Measurements from ENCODE around the gene GMPR2. TPM values are rescaled to one million over a fixed set of nuclear protein-coding genes. Genes with fewer than 3 reads are reported as not detected.

GMPR2 gene
- total and polyA plus RNA-seq, 2 of the 13 experiments (the other 11 are each of a cell fraction or from before 2014, with no cell fraction given) = 210 to 273 TPM

DNA sequence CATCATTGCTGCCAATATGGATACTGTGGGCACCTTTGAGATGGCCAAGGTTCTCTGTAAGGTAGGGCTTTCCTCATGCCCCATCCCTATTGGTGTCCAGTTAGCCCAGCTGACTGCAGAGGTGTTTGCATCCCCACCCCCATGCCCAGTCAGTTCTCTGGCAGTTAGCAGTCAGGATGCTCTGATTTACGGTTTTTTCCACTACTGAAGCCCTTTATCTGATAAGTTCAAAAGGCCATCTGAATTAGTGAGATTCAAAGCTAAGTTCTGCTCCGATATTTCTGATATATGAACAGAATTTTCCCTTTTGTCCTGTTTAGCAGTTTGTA lies 773 bp downstream of the GMPR2 start (continued):
- 0 out of 2 replicates have a peak, but pooled peaks have one; percentile 4 for TF ChIP-seq ETV6 (CRISPR knock-in tag; conservative IDR thresholded peaks at IDR 0.05)
- no peak for TF ChIP-seq SOX5 (CRISPR knock-in tag; IDR thresholded peaks at IDR 0.05; ENCODE audit: borderline replicate concordance)
- no peak for TF ChIP-seq RAD51 (IDR thresholded peaks at IDR 0.05; ENCODE audit: borderline replicate concordance)
- no peak for TF ChIP-seq ZNF737 (CRISPR knock-in tag; IDR thresholded peaks at IDR 0.05; ENCODE audit: borderline replicate concordance)
- no peak for TF ChIP-seq ZNF83 (CRISPR knock-in tag; IDR thresholded peaks at IDR 0.05; ENCODE audit: borderline replicate concordance)
- TF ChIP-seq, protein P1, sequence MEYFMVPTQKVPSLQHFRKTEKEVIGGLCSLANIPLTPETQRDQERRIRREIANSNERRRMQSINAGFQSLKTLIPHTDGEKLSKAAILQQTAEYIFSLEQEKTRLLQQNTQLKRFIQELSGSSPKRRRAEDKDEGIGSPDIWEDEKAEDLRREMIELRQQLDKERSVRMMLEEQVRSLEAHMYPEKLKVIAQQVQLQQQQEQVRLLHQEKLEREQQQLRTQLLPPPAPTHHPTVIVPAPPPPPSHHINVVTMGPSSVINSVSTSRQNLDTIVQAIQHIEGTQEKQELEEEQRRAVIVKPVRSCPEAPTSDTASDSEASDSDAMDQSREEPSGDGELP (IDR thresholded peaks at IDR 0.05; ENCODE audit: borderline replicate concordance, low read depth) = peak; percentile 94
- TF ChIP-seq, protein P2, sequence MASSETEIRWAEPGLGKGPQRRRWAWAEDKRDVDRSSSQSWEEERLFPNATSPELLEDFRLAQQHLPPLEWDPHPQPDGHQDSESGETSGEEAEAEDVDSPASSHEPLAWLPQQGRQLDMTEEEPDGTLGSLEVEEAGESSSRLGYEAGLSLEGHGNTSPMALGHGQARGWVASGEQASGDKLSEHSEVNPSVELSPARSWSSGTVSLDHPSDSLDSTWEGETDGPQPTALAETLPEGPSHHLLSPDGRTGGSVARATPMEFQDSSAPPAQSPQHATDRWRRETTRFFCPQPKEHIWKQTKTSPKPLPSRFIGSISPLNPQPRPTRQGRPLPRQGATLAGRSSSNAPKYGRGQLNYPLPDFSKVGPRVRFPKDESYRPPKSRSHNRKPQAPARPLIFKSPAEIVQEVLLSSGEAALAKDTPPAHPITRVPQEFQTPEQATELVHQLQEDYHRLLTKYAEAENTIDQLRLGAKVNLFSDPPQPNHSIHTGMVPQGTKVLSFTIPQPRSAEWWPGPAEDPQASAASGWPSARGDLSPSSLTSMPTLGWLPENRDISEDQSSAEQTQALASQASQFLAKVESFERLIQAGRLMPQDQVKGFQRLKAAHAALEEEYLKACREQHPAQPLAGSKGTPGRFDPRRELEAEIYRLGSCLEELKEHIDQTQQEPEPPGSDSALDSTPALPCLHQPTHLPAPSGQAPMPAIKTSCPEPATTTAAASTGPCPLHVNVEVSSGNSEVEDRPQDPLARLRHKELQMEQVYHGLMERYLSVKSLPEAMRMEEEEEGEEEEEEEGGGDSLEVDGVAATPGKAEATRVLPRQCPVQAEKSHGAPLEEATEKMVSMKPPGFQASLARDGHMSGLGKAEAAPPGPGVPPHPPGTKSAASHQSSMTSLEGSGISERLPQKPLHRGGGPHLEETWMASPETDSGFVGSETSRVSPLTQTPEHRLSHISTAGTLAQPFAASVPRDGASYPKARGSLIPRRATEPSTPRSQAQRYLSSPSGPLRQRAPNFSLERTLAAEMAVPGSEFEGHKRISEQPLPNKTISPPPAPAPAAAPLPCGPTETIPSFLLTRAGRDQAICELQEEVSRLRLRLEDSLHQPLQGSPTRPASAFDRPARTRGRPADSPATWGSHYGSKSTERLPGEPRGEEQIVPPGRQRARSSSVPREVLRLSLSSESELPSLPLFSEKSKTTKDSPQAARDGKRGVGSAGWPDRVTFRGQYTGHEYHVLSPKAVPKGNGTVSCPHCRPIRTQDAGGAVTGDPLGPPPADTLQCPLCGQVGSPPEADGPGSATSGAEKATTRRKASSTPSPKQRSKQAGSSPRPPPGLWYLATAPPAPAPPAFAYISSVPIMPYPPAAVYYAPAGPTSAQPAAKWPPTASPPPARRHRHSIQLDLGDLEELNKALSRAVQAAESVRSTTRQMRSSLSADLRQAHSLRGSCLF (CRISPR knock-in tag; IDR thresholded peaks at IDR 0.05; ENCODE audit: borderline replicate concordance) = no peak
- no peak for TF ChIP-seq RBM22 (optimal IDR thresholded peaks at IDR 0.05; ENCODE audit: low read length)
- no peak for TF ChIP-seq ZFP62 (CRISPR knock-in tag; IDR thresholded peaks at IDR 0.05)
- TF ChIP-seq SMARCC2 (IDR thresholded peaks at IDR 0.05) = no peak
- no peak for TF ChIP-seq KDM5B (CRISPR knock-in tag; IDR thresholded peaks at IDR 0.05; ENCODE audit: borderline replicate concordance)
- TF ChIP-seq, protein P3, sequence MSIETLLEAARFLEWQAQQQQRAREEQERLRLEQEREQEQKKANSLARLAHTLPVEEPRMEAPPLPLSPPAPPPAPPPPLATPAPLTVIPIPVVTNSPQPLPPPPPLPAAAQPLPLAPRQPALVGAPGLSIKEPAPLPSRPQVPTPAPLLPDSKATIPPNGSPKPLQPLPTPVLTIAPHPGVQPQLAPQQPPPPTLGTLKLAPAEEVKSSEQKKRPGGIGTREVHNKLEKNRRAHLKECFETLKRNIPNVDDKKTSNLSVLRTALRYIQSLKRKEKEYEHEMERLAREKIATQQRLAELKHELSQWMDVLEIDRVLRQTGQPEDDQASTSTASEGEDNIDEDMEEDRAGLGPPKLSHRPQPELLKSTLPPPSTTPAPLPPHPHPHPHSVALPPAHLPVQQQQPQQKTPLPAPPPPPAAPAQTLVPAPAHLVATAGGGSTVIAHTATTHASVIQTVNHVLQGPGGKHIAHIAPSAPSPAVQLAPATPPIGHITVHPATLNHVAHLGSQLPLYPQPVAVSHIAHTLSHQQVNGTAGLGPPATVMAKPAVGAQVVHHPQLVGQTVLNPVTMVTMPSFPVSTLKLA (IDR thresholded peaks at IDR 0.05) = no peak
- TF ChIP-seq ZNF3 (CRISPR knock-in tag; IDR thresholded peaks at IDR 0.05) = no peak
- TF ChIP-seq SUZ12 (IDR thresholded peaks at IDR 0.05; ENCODE audit: low read depth, low read length) = no peak
- no peak for TF ChIP-seq ZFP41 (CRISPR knock-in tag; IDR thresholded peaks at IDR 0.05; ENCODE audit: borderline replicate concordance)
- no peak for TF ChIP-seq TAF1 (CRISPR knock-in tag; IDR thresholded peaks at IDR 0.05)
- TF ChIP-seq, protein P4, sequence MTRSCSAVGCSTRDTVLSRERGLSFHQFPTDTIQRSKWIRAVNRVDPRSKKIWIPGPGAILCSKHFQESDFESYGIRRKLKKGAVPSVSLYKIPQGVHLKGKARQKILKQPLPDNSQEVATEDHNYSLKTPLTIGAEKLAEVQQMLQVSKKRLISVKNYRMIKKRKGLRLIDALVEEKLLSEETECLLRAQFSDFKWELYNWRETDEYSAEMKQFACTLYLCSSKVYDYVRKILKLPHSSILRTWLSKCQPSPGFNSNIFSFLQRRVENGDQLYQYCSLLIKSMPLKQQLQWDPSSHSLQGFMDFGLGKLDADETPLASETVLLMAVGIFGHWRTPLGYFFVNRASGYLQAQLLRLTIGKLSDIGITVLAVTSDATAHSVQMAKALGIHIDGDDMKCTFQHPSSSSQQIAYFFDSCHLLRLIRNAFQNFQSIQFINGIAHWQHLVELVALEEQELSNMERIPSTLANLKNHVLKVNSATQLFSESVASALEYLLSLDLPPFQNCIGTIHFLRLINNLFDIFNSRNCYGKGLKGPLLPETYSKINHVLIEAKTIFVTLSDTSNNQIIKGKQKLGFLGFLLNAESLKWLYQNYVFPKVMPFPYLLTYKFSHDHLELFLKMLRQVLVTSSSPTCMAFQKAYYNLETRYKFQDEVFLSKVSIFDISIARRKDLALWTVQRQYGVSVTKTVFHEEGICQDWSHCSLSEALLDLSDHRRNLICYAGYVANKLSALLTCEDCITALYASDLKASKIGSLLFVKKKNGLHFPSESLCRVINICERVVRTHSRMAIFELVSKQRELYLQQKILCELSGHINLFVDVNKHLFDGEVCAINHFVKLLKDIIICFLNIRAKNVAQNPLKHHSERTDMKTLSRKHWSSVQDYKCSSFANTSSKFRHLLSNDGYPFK (CRISPR knock-in tag; IDR thresholded peaks at IDR 0.05; ENCODE audit: borderline replicate concordance) = no peak
- no peak for TF ChIP-seq ZNF329 (CRISPR knock-in tag; IDR thresholded peaks at IDR 0.05; ENCODE audit: low read depth)
- TF ChIP-seq SOX13 (IDR thresholded peaks at IDR 0.05) = no peak
- no peak for TF ChIP-seq SOX13 (CRISPR knock-in tag; conservative IDR thresholded peaks at IDR 0.05 in 1 of 2, IDR thresholded peaks at IDR 0.05 in 1 of 2)
- TF ChIP-seq HMG20B (CRISPR knock-in tag; conservative IDR thresholded peaks at IDR 0.05) = peak; percentile 62; the same call in 1 of the 2 replicates
